NCI-H345 (cell line): ENCODE results near the gene MRFAP1L1.

Source experiments
- DNase-seq: peaks from one replicate; lab custom pipeline; 2025; lab: John Stamatoyannopoulos, UW

MRFAP1L1 gene

GRCh38 chr4:6660430-6660829, 49.2 kb downstream of the MRFAP1L1 start:
- no peak for DNase-seq

DNA sequence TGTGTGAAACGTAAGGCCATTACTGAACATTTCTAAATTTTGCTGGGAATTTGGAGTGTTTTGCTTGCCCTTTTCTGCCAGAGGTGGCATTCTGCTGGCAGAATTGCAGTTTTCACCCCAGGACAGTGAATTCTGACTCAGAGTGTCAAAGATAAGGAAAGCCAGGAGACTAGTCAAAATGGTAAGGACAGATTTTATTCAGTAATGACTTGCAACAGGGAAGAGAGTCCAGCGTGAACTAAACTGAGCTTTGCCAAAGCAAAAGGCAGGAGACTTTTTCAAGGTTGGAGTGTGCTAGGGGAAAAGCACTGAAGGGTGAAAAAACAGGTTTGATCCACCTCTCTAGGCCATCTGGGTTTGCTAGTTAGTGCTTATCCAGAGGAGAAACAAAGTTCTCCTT, 49.8 kb downstream of the MRFAP1L1 start:
- no peak for DNase-seq

DNA sequence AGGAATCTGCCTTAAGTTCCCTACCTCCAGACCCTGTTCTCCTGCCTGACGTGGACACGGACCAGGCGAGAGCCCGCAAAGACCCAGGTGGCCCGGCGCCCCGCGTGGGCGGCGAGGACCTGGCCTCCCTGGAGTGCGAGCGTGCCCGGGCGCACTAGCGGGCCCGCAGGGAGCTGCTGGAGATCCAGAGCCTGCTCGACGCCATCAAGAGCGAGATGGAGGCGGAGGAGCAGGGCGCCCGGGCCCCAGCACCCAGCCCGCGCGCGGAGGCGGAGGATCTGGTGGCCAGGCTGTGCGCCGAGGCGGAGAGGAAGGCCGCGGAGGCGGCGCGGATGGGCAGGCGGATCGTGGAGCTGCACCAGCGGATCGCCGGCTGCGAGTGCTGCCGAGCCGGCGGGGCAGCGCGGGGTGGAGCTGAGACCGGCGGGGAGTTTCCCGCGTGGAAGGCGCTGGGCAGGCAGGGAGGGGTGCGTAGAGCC, 51.0 kb downstream of the MRFAP1L1 start:
- DNase-seq, result no peak

DNA sequence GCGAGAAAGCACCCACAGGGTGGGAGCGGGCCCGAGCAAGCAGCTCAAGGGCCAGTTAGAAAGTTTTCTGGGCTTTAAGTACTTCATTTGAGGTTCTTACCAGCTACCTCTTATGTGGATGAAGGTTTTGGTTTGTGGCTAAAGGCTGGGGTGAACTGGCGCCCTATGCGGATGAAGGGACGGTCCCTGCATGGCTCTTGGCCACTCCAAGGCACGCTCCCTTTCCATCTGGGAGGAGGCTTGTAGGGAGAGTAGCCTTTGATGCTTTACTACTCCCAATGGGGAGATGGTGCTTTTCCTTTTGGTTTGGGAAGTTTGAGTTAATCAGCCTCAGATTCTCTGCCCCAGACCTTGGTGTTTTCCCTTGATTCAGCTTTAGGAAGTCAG, 51.5 kb downstream of the MRFAP1L1 start:
- no peak for DNase-seq
